ENCODE data around the gene CST9L. TPM values are rescaled to one million over a fixed set of nuclear protein-coding genes. Genes with fewer than 3 reads are reported as not detected.

The CST9L gene
- total and polyA plus RNA-seq, 12 donors, result not detected

GRCh38 chr20:23605867-23606651 is 37.8 kb upstream of the CST9L start, which contains the start of gene CST9:
CST9 (minus strand) TSS chr20:23605917; CDS start chr20:23605864, 53 bp downstream.
- DNase-seq (no peak), ATAC-seq (peak in 2 of 8 donors; percentile 5 to 24)
- peaks cover 0 to 10% (median 0%) of the 10 kb centered on the region in 9 donors for H3K4me1 ChIP-seq
- no peak for TF ChIP-seq CTCF (IDR thresholded peaks at IDR 0.05)
- H3K36me3 ChIP-seq, result no peaks in the 10 kb centered on the region
- 60 to 61% methylated on average over 16 of the region's 16 CpGs for WGBS, 2 donors
- peaks cover 0 to 24% (median 10%) of the 10 kb centered on the region in 7 donors for H3K27me3 ChIP-seq
- H3K27ac ChIP-seq, result no peak within 1 kb of the TSS
- intact Hi-C loops (cut with DNase I), result loop anchor here in 9 of 10 donors (2.0 to 10.0 kb wide), 9 partner anchors 31 to 921 kb away; partner anchors contain the start of genes CST3 (in 1 of the 9), CSTL1 (in 1 of the 9), GZF1 (in 1 of the 9) and NXT1 (in 1 of the 9)
- H3K9me3 ChIP-seq, result no peaks in the 10 kb centered on the region
- H3K4me3 ChIP-seq, result no peak within 1 kb of the TSS

GRCh38 chr20:23604306-23604705 is 36.0 kb upstream of the CST9L start:
- intact Hi-C loops (cut with DNase I), result loop anchor here in 4 of 10 donors (2.0 to 10.0 kb wide), 5 partner anchors 32 to 920 kb away; partner anchors contain the start of genes CST3 (in 1 of the 4) and GZF1 (in 1 of the 4)
- Histone ChIP-seq H3K27me3 (peaks cover 0 to 24% (median 10%) of the 10 kb centered on the region in 7 donors), H3K9me3 (no peaks in the 10 kb centered on the region), H3K36me3 (no peaks in the 10 kb centered on the region), H3K4me3 (no peak overlapping the region), H3K4me1 (peaks cover 0 to 10% (median 0%) of the 10 kb centered on the region in 9 donors), H3K27ac (no peak overlapping the region)
- DNase-seq (no peak), ATAC-seq (no peak)
- WGBS, 2 donors, result 73 to 86% methylated on average over 1 of the region's 1 CpG
- TF ChIP-seq CTCF (IDR thresholded peaks at IDR 0.05), result no peak

GRCh38 chr20:23603321-23603720 is 35.0 kb upstream of the CST9L start:
- Histone ChIP-seq H3K27ac (no peak overlapping the region), H3K36me3 (no peaks in the 10 kb centered on the region), H3K9me3 (no peaks in the 10 kb centered on the region), H3K4me3 (no peak overlapping the region), H3K4me1 (peaks cover 0 to 10% (median 0%) of the 10 kb centered on the region in 9 donors), H3K27me3 (peaks cover 0 to 24% (median 10%) of the 10 kb centered on the region in 7 donors)
- DNase-seq (no peak), ATAC-seq (no peak)
- TF ChIP-seq CTCF (IDR thresholded peaks at IDR 0.05), result no peak
- 83 to 90% methylated on average over 4 of the region's 4 CpGs for WGBS, 2 donors
- intact Hi-C loops (cut with DNase I), result loop anchor here in 2 of 10 donors (5.0 to 10.0 kb wide), 3 partner anchors 161 to 919 kb away; partner anchors contain the start of gene GZF1 (in 1 of the 2)

- 74 to 76% methylated on average over 6 of the region's 6 CpGs for whole genome bisulfite sequencing, 2 donors
- Histone ChIP-seq H3K27me3 (peaks cover 0 to 24% (median 10%) of the 10 kb centered on the region in 7 donors), H3K4me3 (no peak overlapping the region), H3K4me1 (peaks cover 0 to 10% (median 0%) of the 10 kb centered on the region in 9 donors), H3K27ac (no peak overlapping the region), H3K36me3 (no peaks in the 10 kb centered on the region), H3K9me3 (no peaks in the 10 kb centered on the region)
- DNase-seq, result no peak
- no peak for ATAC-seq
- intact Hi-C loops (cut with DNase I), result loop anchor here in 2 of 10 donors (5.0 to 10.0 kb wide), 3 partner anchors 160 to 918 kb away; partner anchors contain the start of gene GZF1 (in 1 of the 2)
- TF ChIP-seq CTCF (IDR thresholded peaks at IDR 0.05), result no peak
Observed at GRCh38 chr20:23602699-23603098, 34.4 kb upstream of the CST9L start.
